HG03039 (cell line): ENCODE data around the gene GRHPR.
"Not testable (repeated sequence)": the region's sequence is repeated elsewhere in the genome, so short reads cannot be mapped to it uniquely, and the experiment has no call there.

Experiments
- ATAC-seq: cut with Tn5 transposase; IDR thresholded peaks from one replicate; pipeline ENCODE4 v1.9.1; 2021; ENCODE audit warnings: mild to moderate bottlenecking, moderate library complexity; ENCODE audit not compliant: unreplicated experiment

The GRHPR gene

GRCh38 chr9:37444890-37445289, 22.4 kb downstream of the GRHPR start:
- no peak for ATAC-seq

GRCh38 chr9:37445832-37446231, 23.3 kb downstream of the GRHPR start:
- no peak for ATAC-seq

- no peak for ATAC-seq
These were observed 23.9 kb downstream of the GRHPR start for GRCh38 chr9:37446401-37446800.

GRCh38 chr9:37447111-37447510, 24.6 kb downstream of the GRHPR start:
- no peak for ATAC-seq

- no peak for ATAC-seq
These were observed 27.6 kb downstream of the GRHPR start for GRCh38 chr9:37449862-37450632.

- ATAC-seq = no peak
These were observed 29.1 kb downstream of the GRHPR start for GRCh38 chr9:37451628-37452027.

- ATAC-seq = no peak
These were observed 30.1 kb downstream of the GRHPR start for GRCh38 chr9:37452611-37453010.

GRCh38 chr9:37453827-37454226, 31.3 kb downstream of the GRHPR start:
- ATAC-seq = no peak

- ATAC-seq = no peak
These were observed 31.7 kb downstream of the GRHPR start for GRCh38 chr9:37454238-37454637.

- ATAC-seq = no peak
These were observed 33.6 kb downstream of the GRHPR start for GRCh38 chr9:37455884-37456647.

GRCh38 chr9:37456817-37457216, 34.3 kb downstream of the GRHPR start:
- no peak for ATAC-seq

GRCh38 chr9:37464006-37464405, 41.5 kb downstream of the GRHPR start:
- ATAC-seq = no peak

- peak; percentile 17 for ATAC-seq
These were observed 42.1 kb downstream of the GRHPR start for GRCh38 chr9:37464426-37465248.

GRCh38 chr9:37465249-37466036, 42.9 kb downstream of the GRHPR start, which contains the start of gene ZBTB5:
TSS of gene ZBTB5 (minus strand) at chr9:37465450. CDS start at chr9:37442551, 22,899 bp downstream.
- ATAC-seq = peak; percentile 75

- ATAC-seq = no peak
These were observed 43.7 kb downstream of the GRHPR start for GRCh38 chr9:37466037-37466709.

GRCh38 chr9:37467530-37467929, 45.0 kb downstream of the GRHPR start:
- not testable (repeated sequence) for ATAC-seq

- ATAC-seq = no peak
These were observed 46.1 kb downstream of the GRHPR start for GRCh38 chr9:37468620-37469019.

GRCh38 chr9:37471942-37472684, 49.6 kb downstream of the GRHPR start:
- no peak for ATAC-seq

- not testable (repeated sequence) for ATAC-seq
These were observed 51.5 kb downstream of the GRHPR start for GRCh38 chr9:37473982-37474381.
